Liver (tissue), 10 donors: Measurements from ENCODE around the gene RNF215. TPM values are rescaled to one million over a fixed set of nuclear protein-coding genes. Genes with fewer than 3 reads are reported as not detected.

ENCODE experiments used
- DNase-seq: peaks from one replicate; pipeline ENCODE4 v3.0.0-alpha.2; 2017; ENCODE audit warnings: low spot score
- H3K27ac ChIP-seq, 2 donors: one replicate each; pipeline ENCODE4 v1.7.0; 2013; ENCODE audit warnings: inconsistent platforms in 2 of 2, low read length in 2 of 2, control low read depth in 1 of 2, low read depth in 1 of 2, mild to moderate bottlenecking in 1 of 2
- H3K27me3 ChIP-seq, 4 donors: one replicate each; pipeline versions ENCODE4 v1.6.1 to v1.7.0; 2013; ENCODE audit warnings: low read length in 3 of 4, inconsistent platforms in 1 of 4, mild to moderate bottlenecking in 1 of 4, moderate library complexity in 1 of 4; ENCODE audit not compliant: control insufficient read depth in 4 of 4, insufficient read depth in 4 of 4
- H3K36me3 ChIP-seq, 4 donors: one replicate each; pipeline versions ENCODE4 v1.6.1 to v1.7.0; 2013; ENCODE audit warnings: low read length in 3 of 4, mild to moderate bottlenecking in 3 of 4, low read depth in 1 of 4, moderate library complexity in 1 of 4; ENCODE audit not compliant: control insufficient read depth in 4 of 4, insufficient read depth in 3 of 4
- H3K4me1 ChIP-seq, 4 donors: one replicate each; pipeline versions ENCODE4 v1.6.1 to v1.7.0; 2013; ENCODE audit warnings: low read length in 3 of 4, mild to moderate bottlenecking in 3 of 4, moderate library complexity in 1 of 4; ENCODE audit not compliant: control insufficient read depth in 4 of 4, insufficient read depth in 4 of 4
- H3K4me3 ChIP-seq, 3 donors: one replicate each; pipeline versions ENCODE4 v1.6.1 to v1.7.0; 2013; ENCODE audit warnings: low read length in 3 of 3, control low read depth in 1 of 3, low read depth in 1 of 3, mild to moderate bottlenecking in 1 of 3
- H3K9ac ChIP-seq, 2 donors: one replicate each; pipeline ENCODE4 v1.7.0; 2013; ENCODE audit warnings: low read length in 2 of 2, mild to moderate bottlenecking in 2 of 2, moderate library complexity in 2 of 2, control low read depth in 1 of 2, low read depth in 1 of 2
- H3K9me3 ChIP-seq, 4 donors: one replicate each; pipeline versions ENCODE4 v1.6.1 to v1.7.0; 2013; ENCODE audit warnings: low read length in 3 of 4; ENCODE audit not compliant: control insufficient read depth in 4 of 4
- EGR1 ChIP-seq, 2 donors: IDR thresholded peaks; 2 replicates each; pipeline ENCODE4 v1.6.1; 2016 to 2018; ENCODE audit warnings: antibody characterized with exemption in 2 of 2, low read depth in 2 of 2
- FOXA2 ChIP-seq: IDR thresholded peaks from 2 replicates; pipeline ENCODE4 v1.6.1; 2016; ENCODE audit warnings: antibody characterized with exemption
- GABPA ChIP-seq, 2 donors: IDR thresholded peaks in 1 of 2; conservative IDR thresholded peaks in 1 of 2; 2 replicates each; pipeline ENCODE4 v1.6.1; 2016; ENCODE audit warnings: antibody characterized with exemption in 2 of 2, mild to moderate bottlenecking in 1 of 2, moderate library complexity in 1 of 2
- HNF4A ChIP-seq, 2 donors: conservative IDR thresholded peaks; 2 replicates each; pipeline ENCODE4 v1.6.1; 2016; ENCODE audit warnings: antibody characterized with exemption in 2 of 2, mild to moderate bottlenecking in 2 of 2
- JUND ChIP-seq, 2 donors: IDR thresholded peaks; 2 replicates each; pipeline ENCODE4 v1.6.1; 2016; ENCODE audit warnings: antibody characterized with exemption in 2 of 2
- NR2F2 ChIP-seq: IDR thresholded peaks from 2 replicates; pipeline ENCODE4 v1.6.1; 2016; ENCODE audit warnings: antibody characterized with exemption
- RAD21 ChIP-seq, 2 donors: IDR thresholded peaks; 2 replicates each; pipeline ENCODE4 v1.6.1; 2016; ENCODE audit warnings: antibody characterized with exemption in 2 of 2, mild to moderate bottlenecking in 2 of 2
- RXRA ChIP-seq, 2 donors: IDR thresholded peaks; 2 replicates each; pipeline ENCODE4 v1.6.1; 2017 to 2018; ENCODE audit warnings: antibody characterized with exemption in 2 of 2, mild to moderate bottlenecking in 1 of 2
- SP1 ChIP-seq: IDR thresholded peaks from 2 replicates; pipeline ENCODE4 v1.6.1; 2018; ENCODE audit warnings: antibody characterized with exemption, mild to moderate bottlenecking
- TAF1 ChIP-seq: conservative IDR thresholded peaks from 2 replicates; pipeline ENCODE4 v1.6.1; 2016; ENCODE audit warnings: antibody characterized with exemption, mild to moderate bottlenecking
- YY1 ChIP-seq: IDR thresholded peaks from 2 replicates; pipeline ENCODE4 v1.6.1; 2016; ENCODE audit warnings: antibody characterized with exemption, mild to moderate bottlenecking
- WGBS: extraction: QIAGEN DNeasy Blood & Tissue Kit; methylation state at CpG from one replicate; pipeline ENCODE4 v1.1.7; 2013; 5-methylcytosine and 5-hydroxymethylcytosine counted together
- polyA plus RNA-seq, 2 donors: library from polyadenylated mRNA; stranded (reverse) in 1 of 2; unstranded in 1 of 2; fragments of 200-250 nt in 1 of 2; fragments of >200 nt in 1 of 2; fragmentation: Nextera tagmentation in 1 of 2; extraction: Ambion mirVana in 1 of 2; gene quantifications; one replicate each; pipeline versions ENCODE4 v1.2.1 to v1.2.3, GENCODE V29; 2013 to 2015
- small RNA-seq: library from RNA; depleted of rRNA; stranded (forward); fragments of <200 nt; gene quantifications from one replicate; pipeline ENCODE3, GENCODE V24; 2014
- total RNA-seq, 2 donors: library from RNA; depleted of rRNA; stranded (reverse); fragments of >200 nt; gene quantifications; one replicate each; pipeline ENCODE4 v1.2.3, GENCODE V29; 2014
- TF ChIP-seq, protein P1 (sequence below): fragments of 150-350 bp; IDR thresholded peaks from 2 replicates; pipeline ENCODE4 v1.5.1; 2017; ENCODE audit warnings: improper control_type of control experiment, low read depth, low read length; ENCODE audit not compliant: missing input control
- TF ChIP-seq, protein P2 (sequence below): IDR thresholded peaks from 2 replicates; pipeline ENCODE4 v1.6.1; 2016; ENCODE audit warnings: antibody characterized with exemption
- TF ChIP-seq, protein P3 (sequence below): IDR thresholded peaks from 2 replicates; pipeline ENCODE4 v1.6.1; 2016; ENCODE audit warnings: antibody characterized with exemption
- donor health status: healthy.
- donor health status: healthy.
- donor health status: healthy.
- donor health status: healthy.
- donor health status: healthy.

The RNF215 gene
- total and polyA plus RNA-seq, 4 donors, result 0.71 to 7.3 (median 5.8) TPM

DNA sequence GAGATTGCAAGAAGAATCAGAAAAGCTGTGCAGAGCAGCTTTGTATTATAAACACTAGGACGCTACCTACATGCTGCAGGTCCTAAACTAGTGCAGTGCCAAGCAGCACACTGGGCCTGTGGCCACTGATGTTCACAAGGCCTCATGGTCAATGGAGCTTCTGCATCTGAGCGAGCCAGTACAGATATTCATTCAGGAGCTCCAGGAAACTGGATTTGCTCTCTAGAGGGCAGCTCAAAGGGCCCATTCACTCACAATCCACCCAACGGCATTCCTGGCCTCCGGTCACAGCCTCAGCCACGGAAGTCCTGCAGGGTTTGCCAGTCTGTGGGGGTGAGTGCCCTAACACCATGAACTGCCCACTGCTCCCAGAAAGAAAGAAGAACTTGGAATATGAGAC, 54.7 kb downstream of the RNF215 start:
- DNase-seq, result no peak
- Histone ChIP-seq H3K27ac (no peak overlapping the region), H3K9ac (no peak overlapping the region), H3K27me3 (no peaks in the 10 kb centered on the region), H3K36me3 (peaks cover 24 to 56% (median 43%) of the 10 kb centered on the region in 4 donors), H3K4me3 (no peak overlapping the region), H3K4me1 (peaks cover 0 to 11% (median 8%) of the 10 kb centered on the region in 4 donors), H3K9me3 (no peaks in the 10 kb centered on the region)
- 89% methylated on average over 5 of the region's 5 CpGs for WGBS
- no peak for TF ChIP-seq EGR1 (IDR thresholded peaks at IDR 0.05; ENCODE audit: low read depth in 2 of 2)
- TF ChIP-seq GABPA (IDR thresholded peaks at IDR 0.05 in 1 of 2, conservative IDR thresholded peaks at IDR 0.05 in 1 of 2), result no peak
- no peak for TF ChIP-seq NR2F2
- TF ChIP-seq RAD21 (IDR thresholded peaks at IDR 0.05), result no peak
- no peak for TF ChIP-seq RXRA (IDR thresholded peaks at IDR 0.05)
- no peak for TF ChIP-seq YY1
- no peak for TF ChIP-seq JUND (IDR thresholded peaks at IDR 0.05)
- TF ChIP-seq, protein P1, sequence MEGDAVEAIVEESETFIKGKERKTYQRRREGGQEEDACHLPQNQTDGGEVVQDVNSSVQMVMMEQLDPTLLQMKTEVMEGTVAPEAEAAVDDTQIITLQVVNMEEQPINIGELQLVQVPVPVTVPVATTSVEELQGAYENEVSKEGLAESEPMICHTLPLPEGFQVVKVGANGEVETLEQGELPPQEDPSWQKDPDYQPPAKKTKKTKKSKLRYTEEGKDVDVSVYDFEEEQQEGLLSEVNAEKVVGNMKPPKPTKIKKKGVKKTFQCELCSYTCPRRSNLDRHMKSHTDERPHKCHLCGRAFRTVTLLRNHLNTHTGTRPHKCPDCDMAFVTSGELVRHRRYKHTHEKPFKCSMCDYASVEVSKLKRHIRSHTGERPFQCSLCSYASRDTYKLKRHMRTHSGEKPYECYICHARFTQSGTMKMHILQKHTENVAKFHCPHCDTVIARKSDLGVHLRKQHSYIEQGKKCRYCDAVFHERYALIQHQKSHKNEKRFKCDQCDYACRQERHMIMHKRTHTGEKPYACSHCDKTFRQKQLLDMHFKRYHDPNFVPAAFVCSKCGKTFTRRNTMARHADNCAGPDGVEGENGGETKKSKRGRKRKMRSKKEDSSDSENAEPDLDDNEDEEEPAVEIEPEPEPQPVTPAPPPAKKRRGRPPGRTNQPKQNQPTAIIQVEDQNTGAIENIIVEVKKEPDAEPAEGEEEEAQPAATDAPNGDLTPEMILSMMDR, result no peak
- TF ChIP-seq, protein P2, sequence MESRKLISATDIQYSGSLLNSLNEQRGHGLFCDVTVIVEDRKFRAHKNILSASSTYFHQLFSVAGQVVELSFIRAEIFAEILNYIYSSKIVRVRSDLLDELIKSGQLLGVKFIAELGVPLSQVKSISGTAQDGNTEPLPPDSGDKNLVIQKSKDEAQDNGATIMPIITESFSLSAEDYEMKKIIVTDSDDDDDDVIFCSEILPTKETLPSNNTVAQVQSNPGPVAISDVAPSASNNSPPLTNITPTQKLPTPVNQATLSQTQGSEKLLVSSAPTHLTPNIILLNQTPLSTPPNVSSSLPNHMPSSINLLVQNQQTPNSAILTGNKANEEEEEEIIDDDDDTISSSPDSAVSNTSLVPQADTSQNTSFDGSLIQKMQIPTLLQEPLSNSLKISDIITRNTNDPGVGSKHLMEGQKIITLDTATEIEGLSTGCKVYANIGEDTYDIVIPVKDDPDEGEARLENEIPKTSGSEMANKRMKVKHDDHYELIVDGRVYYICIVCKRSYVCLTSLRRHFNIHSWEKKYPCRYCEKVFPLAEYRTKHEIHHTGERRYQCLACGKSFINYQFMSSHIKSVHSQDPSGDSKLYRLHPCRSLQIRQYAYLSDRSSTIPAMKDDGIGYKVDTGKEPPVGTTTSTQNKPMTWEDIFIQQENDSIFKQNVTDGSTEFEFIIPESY, result no peak
- TF ChIP-seq, protein P3, sequence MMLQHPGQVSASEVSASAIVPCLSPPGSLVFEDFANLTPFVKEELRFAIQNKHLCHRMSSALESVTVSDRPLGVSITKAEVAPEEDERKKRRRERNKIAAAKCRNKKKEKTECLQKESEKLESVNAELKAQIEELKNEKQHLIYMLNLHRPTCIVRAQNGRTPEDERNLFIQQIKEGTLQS, result no peak
- TF ChIP-seq TAF1, result no peak
- no peak for TF ChIP-seq FOXA2
- no peak for TF ChIP-seq SP1
- no peak for TF ChIP-seq HNF4A (conservative IDR thresholded peaks at IDR 0.05)

Small RNAs within 50 kb of the gene (small RNA-seq; reads per million reads assigned to genes)
- gene AC004832.3, result not detected
- not detected for gene RNU6-564P

Other genes starting within 250 kb of the RNF215 start
- under 1 TPM; 0.08 to 0.09 TPM for gene LIF, start 140.7 kb downstream of the RNF215 start, total RNA-seq
- gene LIF, start 140.7 kb downstream of the RNF215 start, polyA plus RNA-seq, result under 1 TPM in 1 of 2 donors, not detected in 1; 0.10 TPM
- gene OSM, start 120.6 kb downstream of the RNF215 start, total RNA-seq, result under 1 TPM; 0.25 to 0.84 TPM
- gene OSM, start 120.6 kb downstream of the RNF215 start, polyA plus RNA-seq, result under 1 TPM in 1 of 2 donors, not detected in 1; 0.09 TPM
- gene CASTOR1, start 97.9 kb downstream of the RNF215 start, total RNA-seq, result 1 to 10 TPM; 1.8 to 2.5 TPM
- 1 to 10 TPM; 2.2 to 5.4 TPM for gene CASTOR1, start 97.9 kb downstream of the RNF215 start, polyA plus RNA-seq
- 1 to 10 TPM; 3.6 to 8.2 TPM for gene TBC1D10A, start 60.5 kb downstream of the RNF215 start, total RNA-seq
- 1 to 10 TPM; 8.2 to 9.2 TPM for gene TBC1D10A, start 60.5 kb downstream of the RNF215 start, polyA plus RNA-seq
- 10 to 100 TPM; 19.6 to 41.6 TPM for gene SF3A1, start 30.5 kb downstream of the RNF215 start, total RNA-seq
- 10 to 100 TPM; 22.7 to 25.0 TPM for gene SF3A1, start 30.5 kb downstream of the RNF215 start, polyA plus RNA-seq
- gene CCDC157, start 30.4 kb downstream of the RNF215 start, total RNA-seq, result 1 to 10 TPM; 1.3 to 1.4 TPM
- under 1 TPM; 0.53 to 0.69 TPM for gene CCDC157, start 30.4 kb downstream of the RNF215 start, polyA plus RNA-seq
- 100 to 1,000 TPM in 1 of 2 donors, 1 to 10 TPM in 1; 6.5 to 110 TPM for gene SEC14L2, start 9.6 kb upstream of the RNF215 start, total RNA-seq
- 10 to 100 TPM; 27.6 to 71.6 TPM for gene SEC14L2, start 9.6 kb upstream of the RNF215 start, polyA plus RNA-seq
- gene MTFP1, start 38.4 kb upstream of the RNF215 start, total RNA-seq, result 1 to 10 TPM; 6.8 to 9.5 TPM
- 10 to 100 TPM in 1 of 2 donors, 1 to 10 TPM in 1; 8.2 to 20.2 TPM for gene MTFP1, start 38.4 kb upstream of the RNF215 start, polyA plus RNA-seq
- under 1 TPM in 1 of 2 donors, not detected in 1; 0.33 TPM for gene SEC14L3, start 84.6 kb upstream of the RNF215 start, total RNA-seq
- under 1 TPM in 1 of 2 donors, not detected in 1; 0.32 TPM for gene SEC14L3, start 84.6 kb upstream of the RNF215 start, polyA plus RNA-seq
- gene SEC14L4, start 118.3 kb upstream of the RNF215 start, total RNA-seq, result 10 to 100 TPM; 21.2 to 30.3 TPM
- 10 to 100 TPM in 1 of 2 donors, 1 to 10 TPM in 1; 5.4 to 13.3 TPM for gene SEC14L4, start 118.3 kb upstream of the RNF215 start, polyA plus RNA-seq
- under 1 TPM; 0.25 to 0.70 TPM for gene SEC14L6, start 159.3 kb upstream of the RNF215 start, total RNA-seq
- under 1 TPM; 0.18 to 0.31 TPM for gene SEC14L6, start 159.3 kb upstream of the RNF215 start, polyA plus RNA-seq
- gene GAL3ST1, start 187.3 kb upstream of the RNF215 start, total RNA-seq, result 10 to 100 TPM in 1 of 2 donors, 1 to 10 TPM in 1; 1.0 to 19.4 TPM
- gene GAL3ST1, start 187.3 kb upstream of the RNF215 start, polyA plus RNA-seq, result 1 to 10 TPM; 1.4 to 1.7 TPM
- 10 to 100 TPM; 22.0 to 22.6 TPM for gene PES1, start 204.5 kb upstream of the RNF215 start, total RNA-seq
- gene PES1, start 204.5 kb upstream of the RNF215 start, polyA plus RNA-seq, result 10 to 100 TPM; 20.0 to 33.1 TPM
- 10 to 100 TPM in 1 of 2 donors, 1 to 10 TPM in 1; 6.7 to 12.4 TPM for gene TCN2, start 219.8 kb upstream of the RNF215 start, total RNA-seq
- gene TCN2, start 219.8 kb upstream of the RNF215 start, polyA plus RNA-seq, result 10 to 100 TPM; 13.6 to 14.1 TPM
- gene SLC35E4, start 248.4 kb upstream of the RNF215 start, total RNA-seq, result 1 to 10 TPM in 1 of 2 donors, under 1 TPM in 1; 0.19 to 1.2 TPM
- gene SLC35E4, start 248.4 kb upstream of the RNF215 start, polyA plus RNA-seq, result under 1 TPM; 0.14 to 0.42 TPM